Hippocampal formation (tissue), 2 donors: ENCODE measurements around the gene NOS3.
"Not testable (repeated sequence)": the region's sequence is repeated elsewhere in the genome, so short reads cannot be mapped to it uniquely, and the experiment has no call there.

Experiments used
- DNase-seq, 2 donors: peaks; one replicate each; lab custom pipeline; 2025; lab: John Stamatoyannopoulos, UW

The NOS3 gene

DNA sequence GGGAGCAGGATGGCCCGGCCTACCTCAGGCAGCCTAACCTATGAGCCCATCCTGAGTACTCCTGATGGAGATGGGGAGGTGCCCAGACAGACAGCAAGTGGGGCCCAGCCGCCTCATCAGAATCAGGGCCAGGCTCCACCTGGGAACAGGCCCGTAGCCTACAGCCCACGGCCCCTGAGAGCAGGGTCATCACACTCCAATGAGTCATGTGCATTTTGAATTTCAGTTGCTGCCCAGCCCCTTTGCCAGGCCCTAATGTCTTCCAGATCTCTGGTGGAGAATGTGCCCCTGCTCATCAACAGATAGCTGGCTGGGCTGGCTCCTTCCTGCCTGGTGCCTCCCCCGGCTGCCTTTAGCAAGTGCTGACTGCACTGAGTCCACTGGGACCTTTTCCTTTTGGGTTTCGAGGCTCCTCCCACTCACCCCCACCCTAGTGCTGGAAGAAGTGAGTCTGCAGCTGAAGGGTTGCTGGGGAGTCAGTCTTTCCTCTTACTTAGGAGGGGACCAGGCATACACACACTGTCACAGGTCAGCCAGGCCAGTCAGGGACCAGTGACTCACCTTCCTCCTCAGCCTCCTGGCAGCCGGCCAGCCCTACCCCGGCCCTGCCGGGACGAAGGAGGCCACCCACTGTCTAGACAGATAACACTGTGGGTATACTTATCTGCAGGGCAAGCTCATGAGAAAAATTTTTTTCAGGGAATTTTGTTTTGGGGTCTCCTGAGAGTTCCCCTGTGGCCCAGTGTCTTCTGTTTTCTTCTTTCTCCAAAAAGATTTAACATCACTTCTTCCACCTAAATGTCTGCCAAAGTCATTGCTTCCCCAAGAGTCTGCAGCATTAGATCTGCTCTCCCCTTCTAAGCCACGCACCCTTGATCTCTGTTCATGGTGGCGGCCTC is 48.4 kb downstream of the NOS3 start:
- no peak for DNase-seq

DNA sequence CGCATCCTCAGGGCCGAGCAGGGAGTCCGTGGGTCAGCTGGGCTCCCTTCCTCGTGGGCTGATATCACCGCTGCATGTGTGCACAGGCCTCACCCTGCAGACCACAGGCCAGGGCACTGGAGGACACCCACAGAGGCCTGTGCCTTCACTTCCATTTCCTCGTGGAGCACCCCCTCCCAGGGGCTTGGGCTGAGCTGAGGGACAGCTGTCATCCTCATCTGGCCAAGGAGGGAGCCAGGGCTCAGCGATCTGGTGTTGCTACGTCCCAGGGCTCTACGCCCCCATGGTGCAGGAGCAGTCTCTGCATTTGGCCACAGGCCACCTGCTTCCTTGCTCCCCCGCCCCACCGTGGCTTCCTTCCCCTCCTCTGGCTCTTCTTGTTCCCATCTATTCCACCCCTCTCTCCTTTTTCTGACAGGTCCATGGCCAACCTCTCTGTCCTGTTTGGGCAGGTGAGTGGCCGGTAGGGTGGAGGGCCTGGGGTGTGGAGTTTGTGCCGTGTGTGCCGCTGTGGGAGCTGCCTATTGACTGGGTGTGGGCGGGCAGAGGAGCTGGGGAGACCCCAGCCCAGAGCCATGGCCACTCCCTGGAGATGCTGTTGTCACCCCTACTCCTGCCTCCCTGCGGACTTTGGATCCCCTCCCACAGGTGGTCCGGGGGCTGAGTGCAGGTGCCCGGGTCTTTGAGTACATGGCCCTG is 49.2 kb downstream of the NOS3 start:
- no peak for DNase-seq

DNA sequence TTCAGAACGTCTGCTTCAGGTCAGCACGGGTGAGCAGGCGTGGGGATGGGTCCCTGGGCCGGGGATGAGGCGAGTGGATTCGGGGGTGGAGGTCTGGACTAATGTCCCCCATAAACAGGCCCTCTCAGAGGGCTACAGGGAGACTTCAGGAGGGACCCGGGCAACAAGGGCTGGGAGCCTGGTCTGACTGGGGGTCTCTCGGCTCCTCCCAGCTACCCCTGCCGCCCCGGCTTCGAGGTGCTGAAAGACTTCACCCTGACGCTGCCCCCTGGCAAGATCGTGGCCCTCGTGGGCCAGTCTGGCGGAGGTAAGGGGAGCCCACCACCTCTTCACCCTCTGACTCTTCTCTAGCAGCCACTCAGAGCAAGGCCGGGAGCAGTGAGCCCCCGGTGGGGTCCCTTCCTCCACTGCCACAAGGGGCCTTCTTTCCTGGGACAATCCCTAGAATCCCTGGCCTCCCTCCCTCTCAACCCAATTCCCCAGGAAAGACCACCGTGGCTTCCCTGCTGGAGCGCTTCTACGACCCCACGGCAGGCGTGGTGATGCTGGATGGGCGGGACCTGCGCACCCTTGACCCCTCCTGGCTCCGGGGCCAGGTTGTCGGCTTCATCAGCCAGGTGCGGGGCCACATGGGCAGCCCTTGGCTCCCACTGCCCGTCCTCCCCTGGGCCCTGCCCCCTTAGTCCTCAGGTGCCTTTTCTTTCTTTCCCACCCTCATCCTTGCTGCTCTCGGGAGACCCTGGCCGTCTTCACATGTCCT is 50.0 kb downstream of the NOS3 start:
- no peak for DNase-seq

DNA sequence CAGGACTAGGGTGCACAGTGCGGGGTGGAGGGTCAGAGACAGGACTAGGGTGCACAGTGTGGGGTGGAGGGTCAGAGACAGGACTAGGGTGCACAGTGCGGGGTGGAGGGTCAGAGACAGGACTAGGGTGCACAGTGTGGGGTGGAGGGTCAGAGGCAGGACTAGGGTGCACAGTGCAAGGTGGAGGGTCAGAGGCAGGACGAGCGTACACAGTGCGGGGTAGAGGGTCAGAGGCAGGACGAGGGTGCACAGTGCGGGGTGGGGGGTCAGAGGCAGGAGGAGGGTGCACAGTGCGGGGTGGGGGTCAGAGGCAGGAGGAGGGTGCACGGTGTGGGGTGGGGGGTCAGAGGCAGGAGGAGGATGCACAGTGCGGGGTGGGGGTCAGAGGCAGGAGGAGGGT is 52.6 kb downstream of the NOS3 start:
- DNase-seq = not testable (repeated sequence)

DNA sequence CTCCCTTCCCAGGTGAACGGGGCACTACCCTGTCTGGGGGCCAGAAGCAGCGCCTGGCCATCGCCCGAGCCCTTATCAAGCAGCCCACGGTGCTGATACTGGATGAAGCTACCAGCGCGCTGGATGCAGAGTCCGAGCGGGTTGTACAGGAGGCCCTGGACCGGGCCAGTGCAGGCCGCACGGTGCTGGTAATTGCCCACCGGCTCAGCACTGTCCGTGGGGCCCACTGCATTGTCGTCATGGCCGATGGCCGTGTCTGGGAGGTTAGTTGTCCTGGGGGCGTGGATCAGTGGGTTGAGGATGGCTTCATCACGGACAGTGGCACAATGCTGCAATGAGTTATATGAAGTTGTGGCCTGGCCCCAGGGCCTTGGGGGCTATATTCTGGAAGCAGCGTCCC is 53.1 kb downstream of the NOS3 start:
- no peak for DNase-seq

DNA sequence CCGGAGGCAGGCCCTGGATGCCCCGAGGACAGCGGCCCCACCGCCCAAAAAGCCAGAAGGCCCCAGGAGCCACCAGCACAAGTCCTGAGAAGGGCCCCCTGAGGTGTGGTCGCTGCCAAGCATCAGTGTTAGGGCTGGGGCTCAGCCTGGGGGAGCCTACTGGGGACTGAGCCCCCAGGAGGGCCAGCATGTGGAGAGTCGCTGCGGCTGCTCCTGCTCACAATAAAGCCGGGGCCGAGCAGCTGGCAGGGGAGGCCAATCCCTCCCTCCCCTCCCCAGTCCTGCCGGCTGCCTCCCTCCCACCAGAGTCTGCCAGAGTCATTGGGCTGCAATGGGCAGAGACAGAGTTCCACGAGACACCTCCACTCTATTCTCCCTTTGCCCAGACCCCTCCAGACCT is 54.4 kb downstream of the NOS3 start:
- no peak for DNase-seq

DNA sequence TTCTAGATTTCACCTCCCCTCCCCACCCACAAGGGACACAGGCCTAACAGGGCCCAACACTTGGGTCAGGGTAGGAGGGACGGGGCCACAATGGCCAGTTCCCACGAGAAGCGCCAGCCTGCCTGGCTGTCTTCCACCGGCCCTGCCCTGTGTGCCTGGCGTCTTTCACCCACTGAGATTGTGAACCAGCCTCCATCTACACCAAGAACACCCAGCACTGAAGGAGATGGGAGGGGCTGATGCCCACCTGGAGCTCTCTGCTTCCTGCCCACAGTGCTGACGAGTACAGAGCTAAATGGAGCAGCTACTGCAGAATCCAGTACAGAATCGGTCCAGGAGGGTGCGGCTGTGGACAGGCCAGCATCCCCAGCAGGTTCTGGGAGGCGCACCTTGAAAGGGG is 55.1 kb downstream of the NOS3 start:
- no peak for DNase-seq

DNA sequence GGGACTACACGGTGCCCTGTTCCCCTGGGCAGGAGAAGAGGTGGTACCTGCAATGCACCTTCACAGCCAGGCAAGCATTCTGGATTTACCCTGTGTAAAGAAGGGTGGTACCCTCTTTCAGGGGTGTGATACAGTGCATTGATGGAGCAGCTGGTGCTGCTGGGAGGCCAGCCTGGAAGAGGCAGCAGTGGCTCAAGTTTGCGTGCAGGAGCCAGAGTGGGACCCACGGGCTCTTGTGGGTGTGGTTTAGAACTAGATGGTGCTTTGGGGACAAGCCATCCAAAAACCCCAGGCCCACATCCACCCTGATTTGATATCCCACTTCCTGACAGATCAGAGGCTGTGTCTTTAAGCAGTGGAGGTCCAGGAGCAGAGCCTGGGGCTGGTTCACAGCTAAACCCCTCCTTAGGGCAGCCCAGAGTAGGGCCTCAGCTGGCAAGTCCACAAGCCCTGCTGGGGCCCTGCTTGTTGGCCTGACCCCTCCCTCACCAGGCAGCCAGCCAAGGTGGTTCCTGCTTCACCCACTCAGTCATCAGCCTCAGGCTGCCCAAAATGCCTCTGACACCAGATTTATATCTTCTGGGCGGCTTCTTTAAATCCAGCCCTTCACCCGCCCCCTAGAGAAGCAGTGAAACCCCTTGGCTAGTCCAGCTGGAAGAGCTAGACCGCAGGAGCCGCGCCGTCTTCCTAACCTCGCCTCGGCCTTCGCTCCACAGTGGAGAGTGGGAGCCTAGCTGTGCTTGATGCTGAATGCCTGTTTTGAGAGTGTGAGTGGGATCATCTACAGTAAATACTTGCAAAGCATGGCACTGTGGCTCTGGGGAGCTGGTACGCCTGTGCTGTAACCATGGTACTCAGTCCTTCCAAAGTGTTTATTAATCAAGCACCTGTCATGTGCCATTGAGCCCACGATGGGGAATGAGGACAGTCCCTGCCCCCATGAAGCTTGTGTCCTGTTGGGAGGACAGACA is 56.1 kb downstream of the NOS3 start:
- DNase-seq = no peak

DNA sequence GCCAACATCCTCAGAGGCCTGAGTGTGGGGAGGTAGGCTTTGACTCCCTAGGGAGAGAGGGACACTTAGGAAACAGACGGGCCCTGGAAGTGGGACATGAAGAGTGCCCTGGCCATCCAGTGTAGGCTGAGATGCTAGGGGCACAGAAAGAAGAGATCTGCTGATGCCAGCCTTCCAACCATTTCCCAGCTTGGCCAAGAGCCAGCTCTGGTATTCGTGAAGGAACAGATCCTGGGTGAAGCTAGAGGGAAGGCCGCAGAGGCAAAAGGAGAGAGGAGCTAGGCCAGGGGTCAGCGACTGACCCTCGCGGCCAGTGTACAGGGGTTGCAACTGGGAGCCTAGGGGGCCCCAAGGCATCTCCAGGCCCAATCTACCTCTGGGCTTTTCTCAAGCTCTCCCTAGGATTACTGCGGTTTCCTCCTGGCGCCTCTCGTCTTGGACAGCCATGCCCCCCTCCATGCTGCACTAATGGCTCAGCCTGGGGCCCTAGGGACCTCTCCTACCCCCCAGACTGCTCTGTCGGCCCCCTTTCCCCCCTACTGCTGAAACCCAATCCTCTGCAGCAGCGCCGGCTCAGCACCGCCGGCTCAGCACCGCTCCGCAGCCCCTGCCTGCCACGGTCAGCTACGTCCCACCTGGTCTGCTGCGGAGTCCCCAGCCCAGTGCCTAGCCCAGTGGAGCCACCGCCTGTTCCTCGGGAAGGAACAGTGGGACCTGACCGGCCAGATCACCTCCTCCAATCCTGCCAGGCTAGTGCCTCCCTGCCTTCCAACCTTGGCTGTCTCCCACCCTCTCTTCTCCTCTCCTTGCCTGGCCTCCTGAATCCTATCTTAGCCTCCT is 57.4 kb downstream of the NOS3 start, which contains the start of gene ASIC3:
Gene ASIC3 (plus strand): TSS at position 556 of the 840 bp plus-strand sequence. CDS start 355 bp downstream, outside the sequence.
- DNase-seq = no peak

DNA sequence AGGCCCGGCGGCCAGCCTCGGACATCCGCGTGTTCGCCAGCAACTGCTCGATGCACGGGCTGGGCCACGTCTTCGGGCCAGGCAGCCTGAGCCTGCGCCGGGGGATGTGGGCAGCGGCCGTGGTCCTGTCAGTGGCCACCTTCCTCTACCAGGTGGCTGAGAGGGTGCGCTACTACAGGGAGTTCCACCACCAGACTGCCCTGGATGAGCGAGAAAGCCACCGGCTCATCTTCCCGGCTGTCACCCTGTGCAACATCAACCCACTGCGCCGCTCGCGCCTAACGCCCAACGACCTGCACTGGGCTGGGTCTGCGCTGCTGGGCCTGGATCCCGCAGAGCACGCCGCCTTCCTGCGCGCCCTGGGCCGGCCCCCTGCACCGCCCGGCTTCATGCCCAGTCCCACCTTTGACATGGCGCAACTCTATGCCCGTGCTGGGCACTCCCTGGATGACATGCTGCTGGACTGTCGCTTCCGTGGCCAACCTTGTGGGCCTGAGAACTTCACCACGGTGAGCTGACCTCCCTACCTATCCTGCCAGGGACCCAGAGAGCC is 58.2 kb downstream of the NOS3 start:
- DNase-seq = no peak

DNA sequence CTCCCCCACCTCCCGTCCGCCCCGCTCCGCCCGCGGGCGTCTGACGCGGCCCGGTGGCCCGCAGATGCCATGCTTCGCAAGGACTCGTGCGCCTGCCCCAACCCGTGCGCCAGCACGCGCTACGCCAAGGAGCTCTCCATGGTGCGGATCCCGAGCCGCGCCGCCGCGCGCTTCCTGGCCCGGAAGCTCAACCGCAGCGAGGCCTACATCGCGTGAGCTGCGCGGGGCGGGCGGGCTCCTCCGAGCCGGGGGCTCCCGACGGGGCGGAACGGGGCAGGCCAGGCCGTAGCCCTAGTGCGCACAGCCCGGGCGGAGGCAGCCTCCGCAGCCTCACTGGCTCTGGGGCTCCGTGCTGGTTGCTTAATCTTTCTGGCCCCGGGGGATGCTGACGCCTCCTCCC is 60.3 kb downstream of the NOS3 start:
- DNase-seq = no peak

DNA sequence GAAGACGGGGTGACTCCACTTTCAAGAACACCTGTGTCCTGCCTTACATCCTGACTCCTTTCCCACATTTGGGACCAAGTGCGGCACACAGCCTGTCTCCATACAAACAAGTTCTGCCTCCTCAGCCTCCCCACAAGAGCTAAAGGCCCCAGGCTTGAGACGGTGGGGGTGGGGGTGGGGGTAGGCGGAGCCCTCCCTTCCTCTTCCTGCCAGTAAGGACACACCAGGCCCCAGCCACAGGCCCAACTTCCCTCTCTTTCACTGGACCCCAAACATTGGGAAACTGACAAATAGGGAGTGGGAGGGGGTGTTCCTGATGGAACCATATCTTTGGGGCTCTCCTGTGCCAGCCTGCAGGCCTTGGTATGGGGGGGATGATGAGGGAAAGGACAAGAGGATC is 62.3 kb downstream of the NOS3 start:
- DNase-seq = no peak

DNA sequence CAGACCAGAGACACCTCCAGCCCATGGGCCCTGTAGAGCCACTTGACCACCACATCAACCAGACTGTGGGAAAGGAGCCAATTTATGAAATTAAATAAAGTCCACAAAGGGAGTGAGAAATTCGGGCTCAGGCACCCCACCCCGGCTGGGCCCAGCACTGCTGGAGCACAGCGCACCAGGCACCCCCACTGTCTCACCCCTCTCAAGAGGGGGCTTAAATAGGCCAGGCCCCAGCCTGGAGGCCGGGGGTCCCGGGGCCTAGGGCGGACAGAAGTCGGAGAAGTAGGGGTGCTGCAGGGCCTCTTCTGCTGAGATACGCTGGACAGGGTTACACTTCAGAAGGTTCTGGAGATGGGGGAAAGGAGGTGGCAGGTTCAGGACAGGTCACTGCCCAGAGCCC is 62.9 kb downstream of the NOS3 start:
- DNase-seq = no peak

DNA sequence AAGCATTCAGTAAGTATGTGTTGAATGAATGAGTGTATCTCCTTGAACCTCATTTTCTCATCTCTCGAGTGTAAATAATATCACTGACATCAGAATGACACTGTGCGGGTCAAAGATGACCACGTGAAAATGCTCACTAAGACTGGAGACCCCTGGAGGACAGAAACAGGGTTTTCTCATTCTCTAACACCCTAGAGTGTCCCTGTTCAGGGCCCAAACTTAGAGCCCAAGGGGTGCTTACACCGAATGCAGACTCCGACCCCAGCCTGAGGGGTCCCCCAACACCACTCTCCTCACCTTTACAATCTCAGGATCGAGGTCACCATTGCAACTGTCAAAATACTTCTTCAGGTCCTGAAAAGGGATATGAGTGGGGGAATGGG is 65.5 kb downstream of the NOS3 start:
- no peak for DNase-seq

DNA sequence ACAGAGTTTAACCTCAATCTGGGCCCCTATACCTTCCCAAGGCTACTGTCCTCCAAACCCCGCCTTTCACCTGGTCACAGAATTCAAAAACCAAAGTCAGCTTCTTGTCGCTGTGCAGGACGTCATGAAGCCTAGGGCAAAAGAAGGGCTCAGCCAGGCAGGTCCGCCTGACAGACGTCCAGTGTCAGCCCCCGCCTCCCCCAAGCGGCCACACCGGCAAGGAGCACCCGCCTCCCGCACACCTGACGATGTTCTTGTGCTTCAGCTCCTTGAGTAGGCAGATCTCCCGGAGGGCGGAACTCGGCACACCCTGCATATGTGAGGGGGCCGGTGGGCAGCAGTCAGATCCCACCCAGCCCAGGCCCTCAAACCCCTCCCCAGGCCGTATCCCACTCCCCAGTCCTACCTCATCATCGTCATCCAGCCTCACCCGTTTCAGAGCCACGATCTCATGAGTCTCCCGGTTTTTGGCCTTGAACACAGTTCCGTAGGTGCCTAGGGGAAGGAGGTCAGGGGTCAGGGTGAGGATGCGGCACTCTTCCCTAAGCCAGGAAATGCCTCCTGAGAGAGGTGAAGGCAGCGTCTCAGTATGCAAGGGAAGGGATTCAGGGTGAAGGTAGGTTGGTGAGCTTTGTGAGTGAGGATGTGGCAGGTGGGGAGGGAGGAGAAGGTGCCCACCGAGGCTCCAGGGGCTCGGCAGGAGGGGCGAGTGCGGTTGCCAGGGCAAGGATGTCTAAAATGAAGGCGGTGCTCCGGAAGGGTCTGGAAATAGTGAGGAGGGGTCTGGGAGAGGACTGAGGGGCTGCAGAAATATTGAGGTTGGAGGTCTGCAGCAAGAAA is 66.1 kb downstream of the NOS3 start:
- DNase-seq = no peak

DNA sequence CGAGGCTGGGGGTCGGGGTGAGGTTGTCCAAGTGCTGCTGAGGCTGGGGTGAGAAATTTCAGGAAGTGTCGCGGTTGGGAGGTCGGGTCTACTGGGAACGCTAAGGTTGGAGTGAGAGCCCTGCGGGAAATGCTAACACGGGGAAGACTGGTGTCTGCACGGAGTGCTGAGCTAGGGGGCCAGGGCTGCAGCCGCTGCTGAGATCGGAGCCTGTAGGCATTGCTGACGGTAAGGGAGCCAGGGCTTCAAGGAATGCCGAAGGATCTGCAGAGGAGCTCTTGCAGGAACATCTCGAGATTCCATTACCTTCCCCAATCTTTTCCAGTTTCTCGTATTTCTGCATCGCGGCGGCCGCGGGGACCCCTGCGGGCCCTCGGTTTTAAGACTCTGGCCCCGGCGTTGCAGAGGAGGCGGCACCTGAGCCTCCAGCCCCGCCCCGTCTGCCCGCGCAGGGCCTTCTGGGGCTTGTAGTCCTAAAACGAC is 66.7 kb downstream of the NOS3 start, which contains the start of gene CDK5:
Gene CDK5 (minus strand): TSS at position 392 of the 483 bp plus-strand sequence. CDS start 49 bp downstream, at position 343.
- no peak for DNase-seq

DNA sequence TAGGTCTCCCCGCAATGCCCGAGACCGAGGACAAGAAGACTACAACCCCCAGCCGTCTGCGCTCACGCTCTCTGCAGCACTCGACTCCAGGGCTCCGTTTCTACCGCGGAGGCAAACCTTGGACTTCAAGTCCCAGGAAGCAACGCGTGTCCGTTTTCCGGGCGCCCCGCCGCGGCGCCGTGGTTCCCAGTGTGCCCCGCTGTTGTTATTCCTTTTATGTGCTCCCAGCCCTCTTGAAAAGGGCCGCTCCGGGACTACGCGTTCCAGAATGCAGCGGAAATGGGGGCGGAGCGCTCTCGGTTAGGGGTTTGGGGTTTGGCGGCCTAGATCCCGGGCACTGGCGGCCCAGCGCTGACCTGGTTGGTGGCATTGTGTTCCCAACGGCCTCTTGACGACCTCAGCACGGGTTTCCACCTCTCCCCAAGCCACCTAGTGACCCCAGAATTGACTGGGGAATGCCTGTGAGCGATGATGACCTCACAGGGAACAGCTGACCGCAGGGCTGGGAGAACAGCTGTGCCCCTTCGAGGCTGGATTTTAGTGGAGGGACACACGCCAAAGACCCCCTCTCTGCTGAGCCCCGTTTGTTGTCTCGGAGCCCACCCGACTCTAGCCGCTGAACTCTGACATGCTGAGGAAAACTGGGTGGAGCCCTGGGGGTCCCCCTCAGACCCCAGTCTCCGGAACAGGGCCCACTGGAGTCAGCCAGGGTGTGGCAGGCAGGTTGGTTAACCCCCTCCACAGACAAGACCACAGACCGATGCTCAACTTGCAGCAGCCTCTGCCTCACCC is 67.4 kb downstream of the NOS3 start:
- peak; percentile 99 for DNase-seq

DNA sequence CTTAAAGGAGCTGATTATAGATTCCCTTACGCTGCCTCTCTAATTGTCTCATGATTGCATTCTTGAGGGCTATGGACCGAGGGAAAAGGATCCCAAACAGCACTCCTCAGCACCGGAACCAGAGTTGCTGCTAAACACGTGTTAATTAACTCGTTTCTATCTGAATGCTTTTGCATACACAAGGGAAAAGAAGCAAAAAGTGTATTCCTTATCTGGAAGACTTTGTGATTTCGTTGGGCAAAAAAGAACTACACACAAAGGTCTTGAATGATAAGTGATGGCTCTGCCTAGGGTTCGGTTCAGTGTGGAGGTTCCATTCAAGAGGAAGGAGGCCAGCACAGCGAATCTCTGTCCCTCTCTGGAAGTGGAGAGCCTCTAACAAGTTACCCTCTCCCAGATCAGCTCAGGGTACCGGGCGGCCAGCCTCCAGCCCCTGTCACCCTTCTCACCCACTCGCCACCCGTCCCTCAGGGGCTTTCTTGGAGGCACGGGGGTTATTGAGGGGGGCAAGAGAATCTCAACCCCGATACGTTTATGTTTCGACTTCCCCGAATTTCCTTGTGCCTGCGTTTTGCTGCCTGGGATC is 68.1 kb downstream of the NOS3 start:
- peak in 1 of 2 donors; percentile 26 for DNase-seq
